HepG2 (cell line): ENCODE results near the gene HMBS. TPM values are rescaled to one million over a fixed set of nuclear protein-coding genes. Genes with fewer than 3 reads are reported as not detected.

Source experiments
- AFF4 ChIP-seq: sonication (generic); formaldehyde crosslinking; IDR thresholded peaks from 2 replicates; pipeline ENCODE4 v1.4.0; 2020; ENCODE audit warnings: missing genetic modification reagents
- E2F2 ChIP-seq: sonication (generic); formaldehyde crosslinking; IDR thresholded peaks from 2 replicates; pipeline ENCODE4 v1.4.0; 2020; ENCODE audit warnings: missing genetic modification reagents, borderline replicate concordance
- ELF4 ChIP-seq: sonication (generic); formaldehyde crosslinking; IDR thresholded peaks from 2 replicates; pipeline ENCODE4 v1.5.0; 2020; ENCODE audit warnings: missing genetic modification reagents, mild to moderate bottlenecking, moderate library complexity, borderline replicate concordance
- FUBP1 ChIP-seq: sonication (generic); formaldehyde crosslinking; IDR thresholded peaks from 2 replicates; pipeline ENCODE4 v1.5.1; 2020; ENCODE audit warnings: missing genetic modification reagents, mild to moderate bottlenecking, borderline replicate concordance
- HIVEP1 ChIP-seq: sonication (generic); formaldehyde crosslinking; IDR thresholded peaks from 2 replicates; pipeline ENCODE4 v1.4.0; 2020; ENCODE audit warnings: mild to moderate bottlenecking, missing genetic modification reagents
- NAIF1 ChIP-seq: sonication (generic); formaldehyde crosslinking; IDR thresholded peaks from 2 replicates; pipeline ENCODE4 v1.5.0; 2020; ENCODE audit warnings: mild to moderate bottlenecking, missing genetic modification reagents, borderline replicate concordance
- NBN ChIP-seq: fragments of 450-650 bp; conservative IDR thresholded peaks from 2 replicates; pipeline ENCODE4 v1.6.1; 2017
- ONECUT2 ChIP-seq: sonication (generic); formaldehyde crosslinking; IDR thresholded peaks from 2 replicates; pipeline ENCODE4 v1.4.0; 2020; ENCODE audit warnings: missing genetic modification reagents
- POLR2G ChIP-seq: fragments of 200-400 bp; formaldehyde crosslinking; IDR thresholded peaks from 2 replicates; pipeline ENCODE4 v1.6.1; 2018; ENCODE audit warnings: mild to moderate bottlenecking, low read depth, low read length, moderate library complexity
- RCOR2 ChIP-seq: IDR thresholded peaks from 2 replicates; pipeline ENCODE4 v1.6.1; 2016; ENCODE audit warnings: missing biosample characterization, missing genetic modification reagents
- RORA ChIP-seq: sonication (generic); formaldehyde crosslinking; IDR thresholded peaks from 2 replicates; pipeline ENCODE4 v1.5.0; 2020; ENCODE audit warnings: mild to moderate bottlenecking, missing genetic modification reagents, moderate library complexity
- SP4 ChIP-seq: sonication (generic); formaldehyde crosslinking; IDR thresholded peaks from 2 replicates; pipeline ENCODE4 v1.8.1; 2023; ENCODE audit warnings: mild to moderate bottlenecking, missing genetic modification reagents
- TCF7L2 ChIP-seq: IDR thresholded peaks from 2 replicates; pipeline ENCODE4 v1.6.1; 2011; ENCODE audit warnings: mild to moderate bottlenecking, low read depth, low read length, moderate library complexity
- ZBTB10 ChIP-seq: sonication (generic); formaldehyde crosslinking; IDR thresholded peaks from 2 replicates; pipeline ENCODE4 v1.4.0; 2020; ENCODE audit warnings: missing genetic modification reagents, borderline replicate concordance
- ZNF331 ChIP-seq: sonication (generic); formaldehyde crosslinking; IDR thresholded peaks from 2 replicates; pipeline ENCODE4 v1.4.0; 2020; ENCODE audit warnings: missing genetic modification reagents
- ZNF431 ChIP-seq: sonication (generic); formaldehyde crosslinking; IDR thresholded peaks from 2 replicates; pipeline ENCODE4 v1.9.0; 2022; ENCODE audit warnings: missing genetic modification reagents, low read depth, mild to moderate bottlenecking, borderline replicate concordance
- ZNF572 ChIP-seq: sonication (generic); formaldehyde crosslinking; IDR thresholded peaks from 2 replicates; pipeline ENCODE4 v1.5.1; 2020; ENCODE audit warnings: mild to moderate bottlenecking, missing genetic modification reagents
- ZNF775 ChIP-seq: sonication (generic); formaldehyde crosslinking; IDR thresholded peaks from 2 replicates; pipeline ENCODE4 v1.4.0; 2020; ENCODE audit warnings: missing genetic modification reagents, mild to moderate bottlenecking, moderate library complexity, borderline replicate concordance
- polyA plus RNA-seq, 8 experiments: library from polyadenylated mRNA; depleted of rRNA in 3 of 8; stranded (reverse) in 7 of 8; unstranded in 1 of 8; fragments of >200 nt; fragmentation: Illumina TruSeq in 4 of 8; extraction: Trizol in 4 of 8; gene quantifications; 2 replicates each; pipeline versions ENCODE4 v1.2.1 to v1.2.3, GENCODE V29; 2011 to 2016; ENCODE audit warnings: low read depth in 4 of 8, missing spikeins in 1 of 8, mixed read lengths in 1 of 8; ENCODE audit not compliant: insufficient read depth in 1 of 8
- total RNA-seq, 5 experiments: library from RNA; depleted of rRNA; stranded (reverse); fragments of >200 nt; fragmentation: Illumina TruSeq; extraction: Trizol; gene quantifications; 2 replicates each; pipeline ENCODE4 v1.2.3, GENCODE V29; 2016; ENCODE audit warnings: low read depth in 1 of 5

HMBS gene
- total and polyA plus RNA-seq, 2 of the 13 experiments (the other 11 are each of a cell fraction or from before 2014, with no cell fraction given): 9.4 to 46.9 TPM

GRCh38 chr11:119101759-119102423 lies 17.2 kb downstream of the HMBS start, which contains the start of gene DPAGT1 (continued):
- TF ChIP-seq ZBTB10 (CRISPR knock-in tag) (0 out of 2 replicates have a peak, but pooled peaks have one; percentile 25), NBN (no peak), ZNF331 (CRISPR knock-in tag) (no peak), SP4 (no peak; the same call in 1 of the 2 replicates), ZNF431 (no peak; the same call in 1 of the 2 replicates), AFF4 (no peak), HIVEP1 (CRISPR knock-in tag) (no peak), RORA (CRISPR knock-in tag) (no peak), ELF4 (CRISPR knock-in tag) (0 out of 2 replicates have a peak, but pooled peaks have one; percentile 67), POLR2G (peak; percentile 43; the same call in 1 of the 2 replicates), E2F2 (CRISPR knock-in tag) (no peak), NAIF1 (CRISPR knock-in tag) (peak; percentile 24; the same call in 1 of the 2 replicates), ZNF775 (CRISPR knock-in tag) (no peak), ONECUT2 (no peak), RCOR2 (no peak), ZNF572 (CRISPR knock-in tag) (no peak), TCF7L2 (no peak), FUBP1 (CRISPR knock-in tag) (no peak)
